ENCODE measurements around the gene HLA-B.
"Not testable (repeated sequence)": the region's sequence is repeated elsewhere in the genome, so short reads cannot be mapped to it uniquely, and the experiment has no call there.

HLA-B gene

DNA sequence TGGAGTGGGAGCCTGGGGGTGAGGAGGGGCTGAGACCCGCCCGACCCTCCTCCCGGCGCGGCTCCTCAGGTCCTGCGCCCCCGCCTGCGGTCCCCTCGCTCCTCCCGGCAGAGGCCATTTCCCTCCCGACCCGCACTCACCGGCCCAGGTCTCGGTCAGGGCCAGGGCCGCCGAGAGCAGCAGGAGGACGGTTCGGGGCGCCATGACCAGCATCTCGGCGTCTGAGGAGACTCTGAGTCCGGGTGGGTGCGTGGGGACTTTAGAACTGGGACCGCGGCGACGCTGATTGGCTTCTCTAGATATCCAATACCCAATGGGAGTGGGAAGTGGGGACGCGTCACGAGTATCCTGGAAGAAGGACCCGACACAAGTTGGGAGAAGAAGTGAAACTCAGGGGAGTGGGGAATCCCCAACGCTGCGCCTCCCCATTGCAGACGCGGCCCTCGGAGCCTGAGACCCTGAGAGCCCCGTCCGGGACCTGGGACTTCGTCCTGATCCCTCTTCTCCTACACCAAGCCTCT lies at the start of gene HLA-B:
Gene HLA-B (minus strand): TSS at position 234 of the 521 bp plus-strand sequence. CDS start 21 bp downstream, at position 213.
- peak; percentile 87 for DNase-seq (ENCODE audit: low read depth)
- peak within 1 kb of the TSS; percentile 54 for H3K4me3 ChIP-seq (ENCODE audit: low read length)
- TF ChIP-seq, protein P1, sequence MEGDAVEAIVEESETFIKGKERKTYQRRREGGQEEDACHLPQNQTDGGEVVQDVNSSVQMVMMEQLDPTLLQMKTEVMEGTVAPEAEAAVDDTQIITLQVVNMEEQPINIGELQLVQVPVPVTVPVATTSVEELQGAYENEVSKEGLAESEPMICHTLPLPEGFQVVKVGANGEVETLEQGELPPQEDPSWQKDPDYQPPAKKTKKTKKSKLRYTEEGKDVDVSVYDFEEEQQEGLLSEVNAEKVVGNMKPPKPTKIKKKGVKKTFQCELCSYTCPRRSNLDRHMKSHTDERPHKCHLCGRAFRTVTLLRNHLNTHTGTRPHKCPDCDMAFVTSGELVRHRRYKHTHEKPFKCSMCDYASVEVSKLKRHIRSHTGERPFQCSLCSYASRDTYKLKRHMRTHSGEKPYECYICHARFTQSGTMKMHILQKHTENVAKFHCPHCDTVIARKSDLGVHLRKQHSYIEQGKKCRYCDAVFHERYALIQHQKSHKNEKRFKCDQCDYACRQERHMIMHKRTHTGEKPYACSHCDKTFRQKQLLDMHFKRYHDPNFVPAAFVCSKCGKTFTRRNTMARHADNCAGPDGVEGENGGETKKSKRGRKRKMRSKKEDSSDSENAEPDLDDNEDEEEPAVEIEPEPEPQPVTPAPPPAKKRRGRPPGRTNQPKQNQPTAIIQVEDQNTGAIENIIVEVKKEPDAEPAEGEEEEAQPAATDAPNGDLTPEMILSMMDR (IDR thresholded peaks at IDR 0.05; ENCODE audit: insufficient read depth, low read depth, low read length, missing control alignments) = no peak

DNA sequence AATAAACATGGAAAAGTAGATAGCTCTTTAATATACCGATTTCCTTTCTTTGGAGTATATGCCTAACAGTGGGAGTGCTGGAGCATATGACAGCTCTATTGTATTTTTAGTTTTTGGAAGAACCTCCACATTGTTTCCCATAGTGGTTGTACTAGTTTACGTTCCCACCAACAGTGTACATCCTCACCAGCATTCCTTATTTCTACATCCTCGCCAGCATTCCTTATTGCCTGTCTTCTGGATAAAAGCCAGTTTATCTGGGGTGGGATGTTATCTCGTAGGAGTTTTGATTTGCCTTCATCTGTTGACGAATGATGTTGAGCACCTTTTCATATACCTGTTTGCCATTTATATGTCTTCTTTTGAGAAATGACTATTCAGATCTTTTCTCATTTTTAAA lies 49.0 kb upstream of the HLA-B start:
- TF ChIP-seq, protein P1 (IDR thresholded peaks at IDR 0.05; ENCODE audit: insufficient read depth, low read depth, low read length, missing control alignments) = no peak
- H3K4me3 ChIP-seq (ENCODE audit: low read length) = no peak overlapping the region
- DNase-seq (ENCODE audit: low read depth) = no peak

DNA sequence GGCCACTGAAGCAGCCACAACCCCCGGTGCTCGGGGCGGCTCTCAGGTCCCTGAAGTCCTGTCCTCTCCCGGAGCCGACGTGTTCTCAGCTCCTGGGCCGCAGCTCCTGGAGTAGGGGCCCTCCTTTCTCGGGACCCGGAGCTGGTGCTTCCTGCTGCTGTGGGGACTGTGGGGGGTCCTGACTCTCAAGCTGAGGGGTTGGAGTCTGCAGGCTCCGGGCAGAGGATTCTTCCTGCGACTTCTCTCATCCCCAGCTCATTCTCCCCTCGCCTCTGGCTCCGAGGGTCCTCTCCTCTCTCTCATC lies 47.0 kb upstream of the HLA-B start:
- peak overlapping the region; percentile 76 for H3K4me3 ChIP-seq (ENCODE audit: low read length)
- not testable (repeated sequence) for DNase-seq (ENCODE audit: low read depth)

DNA sequence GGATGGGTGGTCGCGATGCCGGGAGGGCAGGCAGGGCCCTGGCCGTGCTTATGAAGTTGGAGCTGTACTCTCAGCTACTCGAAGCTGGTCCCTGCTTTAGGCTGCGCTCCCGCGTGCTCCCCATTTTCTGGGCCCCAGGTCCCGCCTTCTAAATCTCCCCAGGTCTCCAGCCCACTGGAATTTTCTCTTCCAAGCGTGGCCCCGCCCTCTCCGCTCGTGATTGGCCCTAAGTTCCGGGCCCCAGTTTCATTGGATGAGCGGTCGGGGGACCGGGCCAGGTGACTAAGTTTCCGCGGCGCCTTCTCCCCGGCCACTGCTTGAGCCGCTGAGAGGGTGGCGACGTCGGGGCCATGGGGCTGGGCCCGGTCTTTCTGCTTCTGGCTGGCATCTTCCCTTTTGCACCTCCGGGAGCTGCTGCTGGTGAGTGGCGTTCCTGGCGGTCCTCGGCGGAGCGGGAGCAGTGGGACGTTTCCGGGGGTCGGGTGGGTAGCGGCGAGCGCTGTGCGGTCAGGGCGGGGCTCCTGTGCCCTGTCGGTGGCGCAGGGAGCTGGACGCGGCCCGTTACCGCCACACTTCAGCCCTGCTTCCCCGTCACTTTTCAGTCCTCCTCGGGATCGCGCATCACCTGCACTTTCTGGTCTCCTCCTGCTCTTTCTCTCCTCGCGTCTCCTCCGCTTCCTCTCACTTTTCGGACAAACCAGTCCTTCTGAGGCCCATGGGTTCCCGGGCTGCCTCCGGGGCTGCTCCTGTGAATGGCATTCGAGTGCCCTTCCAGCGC lies 46.5 kb upstream of the HLA-B start, which contains the start of gene MICA:
Gene MICA (plus strand): TSS at position 313 of the 778 bp plus-strand sequence. CDS start 38 bp downstream, at position 351.
- peak; percentile 96 for DNase-seq (ENCODE audit: low read depth)
- H3K4me3 ChIP-seq (ENCODE audit: low read length) = peak within 1 kb of the TSS; percentile 76
- TF ChIP-seq, protein P1 (IDR thresholded peaks at IDR 0.05; ENCODE audit: insufficient read depth, low read depth, low read length, missing control alignments) = no peak

DNA sequence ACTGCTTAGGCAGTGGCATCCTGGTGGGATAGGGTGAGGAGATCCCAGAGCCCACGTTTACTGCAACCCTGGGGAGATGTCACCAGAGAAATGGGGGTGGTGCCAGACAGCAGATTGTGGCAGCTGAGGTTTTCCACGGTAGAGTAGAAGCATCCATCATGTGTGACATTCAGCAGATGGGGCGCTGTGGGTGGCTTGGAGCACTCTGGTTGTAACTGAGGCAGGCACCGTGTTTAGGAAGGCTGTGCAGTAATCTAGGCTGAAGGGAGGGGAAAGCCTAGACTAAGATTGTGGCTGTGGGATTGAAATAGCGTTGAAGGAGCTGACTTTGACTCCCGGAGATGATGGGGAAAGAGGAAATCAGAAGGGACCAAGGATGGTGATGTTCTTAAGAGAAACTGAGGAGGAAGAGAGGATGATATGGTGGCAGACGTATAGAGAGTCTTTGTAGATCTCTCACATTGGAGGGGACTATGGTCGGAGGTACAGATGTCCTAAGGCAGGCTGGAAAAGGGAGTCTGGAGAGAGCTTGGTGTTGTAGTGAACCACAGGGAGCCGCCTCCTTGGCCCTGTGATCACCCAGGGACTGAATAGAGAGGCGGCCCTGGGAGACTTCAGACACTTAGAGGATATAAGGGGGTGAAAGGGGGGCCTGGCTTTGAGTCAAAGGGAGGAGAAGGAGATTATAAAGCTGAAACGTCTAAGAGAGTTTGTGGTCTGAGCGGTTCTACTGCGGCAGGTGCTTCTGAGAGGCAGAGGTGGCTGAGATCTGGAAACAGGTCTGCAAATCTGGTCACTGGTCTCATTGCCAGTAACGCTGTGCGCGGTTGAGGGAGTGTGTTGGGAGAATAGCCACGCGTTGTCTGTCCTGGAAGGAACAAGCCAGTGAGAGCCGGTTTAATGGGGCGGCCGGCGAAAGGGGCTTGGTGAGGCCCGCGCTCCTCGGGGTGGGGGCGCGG lies 45.6 kb upstream of the HLA-B start:
- TF ChIP-seq, protein P1 (IDR thresholded peaks at IDR 0.05; ENCODE audit: insufficient read depth, low read depth, low read length, missing control alignments) = no peak
- H3K4me3 ChIP-seq (ENCODE audit: low read length) = peak overlapping the region; percentile 76
- DNase-seq (ENCODE audit: low read depth) = peak; percentile 53

DNA sequence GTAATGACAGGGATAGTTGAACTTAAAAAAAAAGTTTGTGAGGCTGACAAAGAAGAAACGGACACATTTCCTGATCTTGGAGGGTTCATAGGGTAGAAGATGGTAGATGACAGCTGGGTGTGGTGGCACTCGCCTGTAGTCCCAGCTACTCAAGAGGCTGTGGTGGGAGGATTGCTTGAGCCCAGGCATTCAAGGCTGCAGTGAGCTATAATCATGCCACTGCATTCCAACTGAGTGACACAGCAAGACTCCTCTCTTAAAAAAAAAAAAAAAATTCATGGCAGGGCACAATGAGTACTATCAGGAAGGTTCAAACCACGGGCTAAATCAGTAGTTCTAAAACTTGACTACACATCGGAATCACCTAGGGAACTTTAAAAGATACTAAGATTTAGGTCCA lies 44.4 kb upstream of the HLA-B start:
- peak overlapping the region; percentile 76 for H3K4me3 ChIP-seq (ENCODE audit: low read length)
- peak; percentile 85 for DNase-seq (ENCODE audit: low read depth)
- TF ChIP-seq, protein P1 (IDR thresholded peaks at IDR 0.05; ENCODE audit: insufficient read depth, low read depth, low read length, missing control alignments) = no peak
